Muscle layer of colon (tissue), 2 donors: ENCODE measurements around the gene DDX39A.

ENCODE experiments used
- H3K27ac ChIP-seq: one replicate; pipeline ENCODE4 v1.7.0; 2013; ENCODE audit warnings: low read depth, mild to moderate bottlenecking, low read length, moderate library complexity
- H3K27me3 ChIP-seq, 2 donors: one replicate each; pipeline ENCODE4 v1.7.0; 2013; ENCODE audit warnings: low read length in 2 of 2, mild to moderate bottlenecking in 2 of 2; ENCODE audit not compliant: insufficient read depth in 2 of 2, control insufficient read depth in 1 of 2
- H3K36me3 ChIP-seq: one replicate; pipeline ENCODE4 v1.7.0; 2013; ENCODE audit warnings: mild to moderate bottlenecking, low read length; ENCODE audit not compliant: insufficient read depth
- H3K4me1 ChIP-seq: one replicate; pipeline ENCODE4 v1.7.0; 2013; ENCODE audit warnings: mild to moderate bottlenecking, low read length; ENCODE audit not compliant: insufficient read depth
- H3K4me3 ChIP-seq, 2 donors: one replicate each; pipeline ENCODE4 v1.7.0; 2013; ENCODE audit warnings: low read length in 2 of 2, low read depth in 1 of 2, mild to moderate bottlenecking in 1 of 2, moderate library complexity in 1 of 2
- H3K9ac ChIP-seq: one replicate; pipeline ENCODE4 v1.7.0; 2013; ENCODE audit warnings: low read length
- H3K9me3 ChIP-seq: one replicate; pipeline ENCODE4 v1.7.0; 2013; ENCODE audit warnings: mild to moderate bottlenecking, low read length
- donor health status: abdominal sarcoma.
- donor health status: Adenocarcinoma of cecum.

The DDX39A gene

GRCh38 chr19:14395262-14395661 is 23.9 kb downstream of the DDX39A start:
- H3K4me3 ChIP-seq = no peak overlapping the region
- H3K36me3 ChIP-seq = peaks cover 41% of the 10 kb centered on the region
- no peaks in the 10 kb centered on the region for H3K27me3 ChIP-seq
- no peaks in the 10 kb centered on the region for H3K4me1 ChIP-seq
- H3K27ac ChIP-seq = no peak overlapping the region
- H3K9me3 ChIP-seq = no peaks in the 10 kb centered on the region
- H3K9ac ChIP-seq = no peak overlapping the region

DNA sequence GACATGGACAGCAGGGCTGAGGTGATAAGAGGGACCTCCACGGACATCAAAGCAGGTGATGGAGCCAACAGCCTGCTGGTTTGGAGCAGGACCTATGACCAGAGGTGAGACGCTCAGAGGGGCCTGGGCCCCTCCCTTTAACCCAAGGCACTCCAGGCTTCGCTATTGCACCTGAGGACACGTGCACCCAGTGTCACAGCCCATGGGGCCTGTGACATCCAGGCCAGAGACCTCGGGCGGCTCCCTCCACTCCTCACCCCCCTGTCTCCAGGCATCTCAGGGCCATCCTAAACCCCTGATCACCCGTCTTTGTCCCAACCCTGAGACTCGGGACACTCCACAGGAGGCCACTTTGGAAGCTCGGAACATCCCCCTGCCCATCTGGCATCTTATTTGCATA is 25.0 kb downstream of the DDX39A start:
- H3K27ac ChIP-seq = no peak overlapping the region
- H3K9ac ChIP-seq = no peak overlapping the region
- no peaks in the 10 kb centered on the region for H3K4me1 ChIP-seq
- H3K36me3 ChIP-seq = peaks cover 41% of the 10 kb centered on the region
- H3K9me3 ChIP-seq = no peaks in the 10 kb centered on the region
- H3K4me3 ChIP-seq = no peak overlapping the region
- H3K27me3 ChIP-seq = no peaks in the 10 kb centered on the region

DNA sequence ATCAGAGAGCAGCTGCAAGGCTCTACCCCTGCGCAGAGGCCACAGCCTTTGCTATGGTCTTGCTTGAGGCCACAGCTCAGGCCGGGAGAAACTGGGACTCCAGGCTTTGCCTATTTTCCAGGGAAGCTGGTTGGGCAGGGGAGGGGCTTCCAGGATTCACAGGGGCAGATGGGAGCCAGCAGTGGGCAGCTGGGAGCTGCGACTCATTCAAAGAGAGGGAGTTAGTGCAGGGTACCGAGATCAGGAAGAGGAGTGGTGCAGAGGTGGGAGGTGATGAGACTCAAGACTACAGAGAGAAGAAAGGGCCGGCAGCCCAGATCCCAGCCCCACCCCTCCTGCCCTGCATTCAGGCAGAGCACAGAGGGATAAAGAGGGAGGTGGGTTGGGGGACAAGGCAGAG is 25.8 kb downstream of the DDX39A start:
- Histone ChIP-seq H3K4me1 (no peaks in the 10 kb centered on the region), H3K9me3 (no peaks in the 10 kb centered on the region), H3K36me3 (peaks cover 41% of the 10 kb centered on the region), H3K27me3 (no peaks in the 10 kb centered on the region), H3K9ac (no peak overlapping the region), H3K27ac (no peak overlapping the region), H3K4me3 (no peak overlapping the region)

DNA sequence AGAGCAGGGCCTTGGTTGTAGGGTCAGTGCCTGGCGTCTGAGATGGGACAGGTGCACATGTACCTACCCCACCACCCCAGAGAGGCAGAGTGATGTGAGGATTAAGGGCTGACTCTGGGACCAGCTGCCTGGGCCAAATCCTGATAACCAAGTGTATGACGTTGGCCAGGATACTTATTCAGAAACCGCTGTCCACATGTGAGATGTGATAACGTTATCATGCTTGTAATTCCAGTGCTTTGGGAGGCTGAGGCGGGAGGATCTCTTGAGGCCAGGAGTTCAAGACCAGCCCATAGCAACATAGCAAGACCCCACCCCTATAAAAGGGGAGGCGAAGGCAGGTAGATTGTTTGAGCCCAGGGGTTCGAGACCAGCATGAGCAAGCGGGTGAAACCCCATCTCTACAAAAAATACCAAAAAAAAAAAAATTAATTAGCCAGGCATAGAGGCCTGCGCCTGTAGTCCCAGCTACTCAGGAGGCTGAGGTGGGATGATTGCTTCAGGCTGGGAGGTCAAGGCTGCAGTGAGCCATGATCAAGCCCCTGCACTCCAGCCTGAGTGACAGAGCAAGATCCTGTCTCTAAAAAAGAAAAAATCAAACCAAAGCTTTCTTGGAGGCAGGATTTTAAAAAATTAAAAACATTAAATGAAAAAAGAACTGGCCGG is 27.9 kb downstream of the DDX39A start:
- Histone ChIP-seq H3K27ac (no peak overlapping the region), H3K9ac (no peak overlapping the region), H3K4me3 (no peak overlapping the region)

GRCh38 chr19:14390548-14390947 is 28.6 kb downstream of the DDX39A start:
- Histone ChIP-seq H3K4me3 (no peak overlapping the region), H3K27me3 (no peaks in the 10 kb centered on the region), H3K9ac (no peak overlapping the region), H3K36me3 (peaks cover 35% of the 10 kb centered on the region), H3K9me3 (no peaks in the 10 kb centered on the region), H3K27ac (no peak overlapping the region), H3K4me1 (no peaks in the 10 kb centered on the region)

More for the DNA sequence above, 27.9 kb downstream of the DDX39A start:
- Histone ChIP-seq H3K27me3 (no peaks in the 10 kb centered on the region), H3K4me1 (no peaks in the 10 kb centered on the region), H3K9me3 (no peaks in the 10 kb centered on the region), H3K36me3 (peaks cover 36% of the 10 kb centered on the region)

DNA sequence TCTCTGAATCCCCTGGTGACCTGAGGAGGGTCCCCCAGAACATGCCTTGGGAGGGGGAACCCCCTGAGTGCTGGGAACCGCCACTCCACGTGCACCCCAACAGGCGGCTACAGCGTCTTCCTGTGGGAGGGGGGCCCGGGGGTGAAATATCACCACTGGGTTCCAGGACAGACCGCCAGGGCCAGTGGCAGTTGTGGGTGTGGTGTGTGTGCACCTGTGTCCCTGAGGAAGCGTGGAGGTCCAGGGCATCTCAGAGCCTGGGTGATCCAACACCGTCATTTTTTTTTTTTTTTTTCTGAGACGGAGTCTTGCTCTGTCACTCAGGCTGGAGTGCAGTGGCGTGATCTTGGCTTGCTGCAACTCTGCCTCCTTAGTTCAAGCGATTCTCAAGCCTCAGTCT is 33.6 kb downstream of the DDX39A start:
- Histone ChIP-seq H3K9ac (no peak overlapping the region), H3K27ac (no peak overlapping the region), H3K36me3 (peaks cover under 1% of the 10 kb centered on the region), H3K27me3 (no peaks in the 10 kb centered on the region), H3K4me3 (no peak overlapping the region), H3K4me1 (peaks cover 24% of the 10 kb centered on the region), H3K9me3 (no peaks in the 10 kb centered on the region)

DNA sequence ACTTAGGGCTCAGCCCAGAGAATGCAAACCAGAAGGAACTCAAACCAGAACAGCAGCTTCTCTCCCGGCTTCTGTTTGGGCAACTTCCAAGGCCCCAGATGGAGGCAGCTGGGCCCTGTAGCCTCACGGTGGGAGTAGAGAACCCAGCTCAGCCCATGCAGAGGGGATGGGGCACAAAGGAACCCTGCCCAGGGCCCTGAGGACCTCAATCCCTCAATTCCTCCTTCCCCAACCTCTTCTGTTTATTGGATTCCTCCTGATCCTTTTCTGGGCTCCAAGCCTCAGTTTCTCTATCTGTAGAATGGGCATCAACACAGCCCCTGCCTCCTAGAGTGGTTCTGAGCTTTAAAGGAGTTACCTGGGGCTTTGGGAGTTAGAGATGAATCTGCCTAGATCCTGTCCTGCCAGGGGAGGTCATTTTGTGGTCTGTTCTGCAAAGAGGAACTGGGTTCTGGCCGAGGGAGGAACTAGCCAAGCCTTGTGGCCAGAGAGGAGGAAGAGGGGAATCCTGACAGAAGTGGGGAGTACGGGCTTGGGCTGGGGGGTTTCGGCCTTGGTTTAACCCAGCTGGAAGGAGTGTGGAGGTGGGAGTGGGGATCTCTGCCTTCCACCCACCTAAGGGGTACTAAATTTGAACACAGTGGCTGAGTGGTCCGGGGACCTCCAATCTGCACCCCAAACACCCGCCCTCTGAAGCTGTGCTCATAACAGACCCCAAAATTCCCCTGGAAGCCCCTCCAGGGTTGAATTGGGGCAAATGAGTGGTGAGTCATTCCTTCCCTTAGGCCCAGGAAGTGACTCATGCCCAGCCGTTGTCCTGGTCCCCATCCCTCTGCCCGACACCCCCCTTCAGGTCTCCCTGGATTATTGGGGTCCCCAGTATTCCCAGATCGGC is 35.2 kb downstream of the DDX39A start:
- H3K36me3 ChIP-seq = no peaks in the 10 kb centered on the region
- H3K4me3 ChIP-seq = peak overlapping the region; percentile 2 to 60
- H3K27me3 ChIP-seq = no peaks in the 10 kb centered on the region
- H3K4me1 ChIP-seq = peaks cover 40% of the 10 kb centered on the region
- peak overlapping the region; percentile 50 for H3K9ac ChIP-seq
- peak overlapping the region; percentile 65 for H3K27ac ChIP-seq
- H3K9me3 ChIP-seq = no peaks in the 10 kb centered on the region

DNA sequence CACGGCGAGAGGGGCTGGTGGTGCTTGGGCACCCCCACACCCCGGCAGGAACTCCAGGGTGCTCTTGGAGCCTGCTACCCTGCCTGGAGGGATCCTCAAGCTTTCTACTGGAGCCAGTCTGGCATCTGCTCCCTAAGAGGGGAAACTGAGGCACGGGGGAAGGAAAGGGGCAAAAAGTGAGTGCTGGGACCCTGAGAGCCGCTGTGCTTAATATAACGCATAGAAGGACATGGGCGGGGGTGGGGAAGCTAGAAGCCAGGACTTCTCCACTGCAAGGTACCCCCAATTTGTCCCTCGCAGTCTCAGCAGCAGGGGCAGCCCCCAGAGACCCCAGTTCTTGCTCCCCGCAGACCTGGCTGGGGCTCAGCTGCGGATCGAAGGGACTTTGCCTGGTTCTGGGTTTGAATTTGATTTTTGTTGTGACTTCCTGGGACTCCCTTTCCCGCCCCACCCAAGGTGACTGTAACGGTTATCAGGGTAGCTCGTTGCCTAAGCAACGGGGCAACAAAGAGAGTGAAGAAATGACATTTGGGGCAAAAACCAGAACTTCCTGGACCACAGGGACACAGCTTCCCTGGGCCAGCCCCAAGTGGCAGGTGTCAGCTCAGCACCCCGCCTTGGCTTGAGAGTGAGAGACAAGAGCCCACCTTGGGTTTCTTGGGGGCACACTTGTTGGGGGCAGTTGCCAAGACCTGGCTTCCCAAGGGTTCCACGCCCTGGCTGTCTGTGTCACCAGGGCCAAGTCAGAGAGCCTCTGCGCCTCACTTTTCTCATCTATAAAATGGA is 37.3 kb downstream of the DDX39A start:
- peak overlapping the region; percentile 65 for H3K9ac ChIP-seq
- H3K36me3 ChIP-seq = no peaks in the 10 kb centered on the region
- H3K4me1 ChIP-seq = peaks cover 43% of the 10 kb centered on the region
- peak overlapping the region; percentile 72 for H3K27ac ChIP-seq
- H3K9me3 ChIP-seq = no peaks in the 10 kb centered on the region
- H3K27me3 ChIP-seq = no peaks in the 10 kb centered on the region
- H3K4me3 ChIP-seq = peak overlapping the region; percentile 17 to 77

GRCh38 chr19:14379294-14380065 is 39.7 kb downstream of the DDX39A start:
- H3K9me3 ChIP-seq = no peaks in the 10 kb centered on the region
- no peaks in the 10 kb centered on the region for H3K27me3 ChIP-seq
- H3K4me3 ChIP-seq = peak overlapping the region in 1 of 2 donors; percentile 23
- H3K4me1 ChIP-seq = peaks cover 53% of the 10 kb centered on the region
- H3K36me3 ChIP-seq = no peaks in the 10 kb centered on the region
- peak overlapping the region; percentile 52 for H3K27ac ChIP-seq
- H3K9ac ChIP-seq = no peak overlapping the region

GRCh38 chr19:14378890-14379289 is 40.3 kb downstream of the DDX39A start:
- no peak overlapping the region for H3K9ac ChIP-seq
- H3K4me1 ChIP-seq = peaks cover 49% of the 10 kb centered on the region
- H3K27ac ChIP-seq = peak overlapping the region; percentile 52

More at GRCh38 chr19:14378890-14379289, 40.3 kb downstream of the DDX39A start:
- H3K36me3 ChIP-seq = no peaks in the 10 kb centered on the region
- H3K9me3 ChIP-seq = no peaks in the 10 kb centered on the region
- H3K4me3 ChIP-seq = peak overlapping the region in 1 of 2 donors; percentile 23
- no peaks in the 10 kb centered on the region for H3K27me3 ChIP-seq
